ENCODE data around the gene UCK2. TPM values are rescaled to one million over a fixed set of nuclear protein-coding genes. Genes with fewer than 3 reads are reported as not detected.

Gene UCK2
- total and polyA plus RNA-seq, 2 experiments from 2014 or later: 101 to 149 TPM

GRCh38 chr1:165960881-165961280, 133.5 kb downstream of the UCK2 start:
- Mint-ChIP-seq H3K4me3 (no peak overlapping the region), H3K4me1 (no peaks in the 10 kb centered on the region)
- H4K20me1 ChIP-seq (replicated peaks; ENCODE audit: insufficient read depth): no peaks in the 10 kb centered on the region

More at GRCh38 chr1:165960881-165961280, 133.5 kb downstream of the UCK2 start:
- H3K9me3 Mint-ChIP-seq: no peaks in the 10 kb centered on the region
- Histone ChIP-seq H3K36me3 (ENCODE audit: insufficient read depth) (no peaks in the 10 kb centered on the region), H3K4me2 (no peak overlapping the region), H3K79me2 (replicated peaks; ENCODE audit: insufficient read depth) (no peaks in the 10 kb centered on the region), H3K9me2 (ENCODE audit: insufficient read depth) (no peaks in the 10 kb centered on the region), H3F3A (replicated peaks; ENCODE audit: low read depth) (no peaks in the 10 kb centered on the region), H3K4me1 (ENCODE audit: insufficient read depth) (no peaks in the 10 kb centered on the region), H3K27ac (ENCODE audit: low read depth) (no peak overlapping the region), H3K27me3 (ENCODE audit: insufficient read depth) (no peaks in the 10 kb centered on the region), H2AFZ (no peak overlapping the region), H3K4me3 (no peak overlapping the region)
- TF ChIP-seq ZNF462 (CRISPR knock-in tag; IDR thresholded peaks at IDR 0.05) (no peak), POLR2AphosphoS5 (IDR thresholded peaks at IDR 0.05; ENCODE audit: low read depth) (no peak), STAT1 (IDR thresholded peaks at IDR 0.05; ENCODE audit: unreplicated experiment) (no peak), NANOG (IDR thresholded peaks at IDR 0.05; ENCODE audit: borderline replicate concordance) (no peak), CTCF (conservative IDR thresholded peaks at IDR 0.05; ENCODE audit: low read depth in 2 of 2) (no peak), CREB1 (CRISPR knock-in tag; IDR thresholded peaks at IDR 0.05; ENCODE audit: low read depth) (no peak), REST (IDR thresholded peaks at IDR 0.05; ENCODE audit: unreplicated experiment) (no peak), ZNF331 (CRISPR knock-in tag; IDR thresholded peaks at IDR 0.05; ENCODE audit: low read depth) (no peak), ZNF114 (CRISPR knock-in tag; IDR thresholded peaks at IDR 0.05) (no peak), ETS1 (IDR thresholded peaks at IDR 0.05) (no peak), EZH2 (IDR thresholded peaks at IDR 0.05; ENCODE audit: low read depth, unreplicated experiment) (no peak), JUNB (IDR thresholded peaks at IDR 0.05; ENCODE audit: unreplicated experiment) (no peak)
- ATAC-seq: no peak
- no peak overlapping the region for H3K27ac Mint-ChIP-seq
- no peak for DNase-seq (ENCODE audit: low spot score)
- no peaks in the 10 kb centered on the region for H3K36me3 Mint-ChIP-seq (ENCODE audit: low read depth)
- no peaks in the 10 kb centered on the region for H3K27me3 Mint-ChIP-seq (ENCODE audit: insufficient read depth, low read depth, poor library complexity)
